DMS79 (cell line): ENCODE data around the gene C1orf159.
"Not testable (repeated sequence)": the region's sequence is repeated elsewhere in the genome, so short reads cannot be mapped to it uniquely, and the experiment has no call there.

ENCODE experiments used
- DNase-seq: peaks from one replicate; lab custom pipeline; 2025; lab: John Stamatoyannopoulos, UW

Gene C1orf159

GRCh38 chr1:1115786-1116700, at the start of gene C1orf159:
Gene C1orf159 (minus strand): TSS chr1:1116089. CDS start chr1:1091543, 24,546 bp downstream.
- peak; percentile 97 for DNase-seq

DNA sequence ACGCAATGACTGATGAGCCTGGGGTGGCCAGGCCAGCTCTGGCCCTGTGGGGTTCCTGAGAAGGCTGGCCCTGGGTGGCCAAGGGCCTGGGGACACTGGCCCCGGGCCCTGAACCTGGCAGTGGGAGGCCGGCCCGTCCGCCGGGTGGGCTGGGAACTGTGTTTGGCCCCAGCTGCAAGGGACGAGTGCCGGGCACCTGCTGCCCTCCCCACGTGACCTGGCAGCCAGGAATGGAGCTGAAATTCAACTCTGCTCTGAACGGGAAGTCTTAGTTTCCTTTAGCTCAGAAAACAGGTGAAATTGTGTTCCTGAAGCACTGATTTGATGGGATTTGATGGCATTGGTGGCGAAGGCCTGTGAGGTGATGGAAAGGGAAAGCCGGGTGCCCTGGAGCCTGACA, 49.6 kb upstream of the C1orf159 start:
- DNase-seq = peak; percentile 33

GRCh38 chr1:1164701-1165451, 49.0 kb upstream of the C1orf159 start:
- DNase-seq = no peak

- DNase-seq = no peak
These were observed 48.4 kb upstream of the C1orf159 start for GRCh38 chr1:1164361-1164700.

- no peak for DNase-seq
These were observed 47.7 kb upstream of the C1orf159 start for GRCh38 chr1:1163538-1164070.

- peak; percentile 97 for DNase-seq
These were observed 47.0 kb upstream of the C1orf159 start for GRCh38 chr1:1162597-1163537.

DNA sequence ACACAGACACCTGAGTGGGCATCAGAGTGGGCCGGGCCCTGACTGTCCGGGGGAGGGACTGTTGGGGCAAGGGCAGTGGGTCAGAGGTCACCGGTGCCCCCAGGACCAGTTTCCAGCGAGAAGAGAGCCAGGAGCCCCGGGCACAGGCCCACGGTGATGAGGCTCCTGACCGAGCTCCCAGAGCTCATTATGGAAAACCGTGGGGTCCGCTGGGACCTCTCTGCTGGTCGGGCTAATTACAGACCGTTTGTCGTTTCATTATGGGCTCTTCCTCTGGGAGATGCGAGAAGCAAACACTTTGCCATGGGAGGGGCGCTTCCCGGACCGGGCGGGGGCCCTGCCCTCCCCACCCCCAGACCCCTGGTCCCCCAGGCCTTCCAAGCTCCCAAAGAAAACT, 45.8 kb upstream of the C1orf159 start:
- no peak for DNase-seq

GRCh38 chr1:1161078-1161682, 45.3 kb upstream of the C1orf159 start:
- no peak for DNase-seq

GRCh38 chr1:1160281-1160930, 44.5 kb upstream of the C1orf159 start:
- DNase-seq = no peak

DNA sequence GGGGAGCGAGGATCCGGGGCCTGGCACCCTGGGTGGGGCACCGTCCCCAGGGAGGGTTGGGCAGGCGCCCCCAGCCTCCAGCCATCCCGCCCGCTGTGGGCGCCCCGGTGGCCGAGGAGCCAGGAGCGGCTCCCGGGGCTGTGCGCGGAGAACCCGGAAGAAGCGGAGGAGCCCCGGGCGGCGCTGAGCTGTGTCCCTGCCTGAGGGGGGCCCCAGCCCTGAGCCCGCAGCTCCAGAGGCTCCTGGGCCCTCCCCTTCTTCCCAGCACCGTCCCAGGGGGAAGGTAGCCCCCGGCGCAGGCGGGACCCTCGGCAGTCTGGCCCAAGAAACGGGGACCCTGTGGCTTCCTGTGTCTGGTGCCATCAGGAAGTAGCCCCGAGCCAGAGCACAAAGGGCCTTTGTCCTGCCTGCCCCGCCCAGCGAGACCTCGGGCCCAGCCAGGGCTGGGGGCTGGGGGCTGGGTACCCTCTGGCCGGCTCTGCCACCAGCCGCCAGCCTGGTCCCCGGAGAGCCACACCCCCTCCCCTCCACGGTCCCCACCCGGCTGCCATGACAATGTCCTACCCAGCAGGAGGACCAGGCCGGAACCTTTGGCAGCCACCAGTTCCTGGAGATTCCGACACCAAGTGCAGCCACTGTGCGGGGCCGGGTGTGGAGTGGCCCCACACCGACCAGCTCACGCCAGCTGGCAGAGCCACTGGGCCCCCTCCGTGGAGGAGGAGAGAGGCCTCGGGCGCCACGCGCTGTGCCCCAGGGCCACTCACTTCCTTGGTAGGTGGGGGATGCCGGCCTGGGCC, 42.2 kb upstream of the C1orf159 start:
- DNase-seq = no peak

DNA sequence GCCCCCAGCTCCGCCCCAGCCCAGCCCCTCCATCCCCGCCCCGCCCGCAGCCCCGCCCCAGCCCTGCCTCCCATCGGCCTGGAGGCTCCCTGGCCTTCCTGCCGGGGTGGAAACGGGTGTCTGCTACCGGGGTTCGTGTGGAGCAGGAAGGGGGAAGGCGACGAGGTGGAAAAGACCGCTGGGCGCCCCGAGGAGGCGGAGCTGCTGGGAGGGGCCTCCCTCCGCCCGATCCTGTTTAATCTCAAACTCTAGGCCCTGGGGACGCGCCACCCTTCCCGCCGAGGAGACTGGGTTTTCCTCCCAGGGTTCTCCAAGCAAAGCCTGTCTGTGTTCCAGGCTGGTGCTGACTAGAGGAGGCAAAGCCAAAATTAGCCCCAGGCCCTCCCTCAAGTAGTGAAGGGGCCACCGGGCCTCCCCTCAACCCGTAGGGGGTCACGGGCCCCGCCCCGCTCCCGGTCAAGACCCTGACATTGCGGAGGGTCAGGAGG, 41.6 kb upstream of the C1orf159 start:
- no peak for DNase-seq

- no peak for DNase-seq
These were observed 41.1 kb upstream of the C1orf159 start for GRCh38 chr1:1157033-1157365.

DNA sequence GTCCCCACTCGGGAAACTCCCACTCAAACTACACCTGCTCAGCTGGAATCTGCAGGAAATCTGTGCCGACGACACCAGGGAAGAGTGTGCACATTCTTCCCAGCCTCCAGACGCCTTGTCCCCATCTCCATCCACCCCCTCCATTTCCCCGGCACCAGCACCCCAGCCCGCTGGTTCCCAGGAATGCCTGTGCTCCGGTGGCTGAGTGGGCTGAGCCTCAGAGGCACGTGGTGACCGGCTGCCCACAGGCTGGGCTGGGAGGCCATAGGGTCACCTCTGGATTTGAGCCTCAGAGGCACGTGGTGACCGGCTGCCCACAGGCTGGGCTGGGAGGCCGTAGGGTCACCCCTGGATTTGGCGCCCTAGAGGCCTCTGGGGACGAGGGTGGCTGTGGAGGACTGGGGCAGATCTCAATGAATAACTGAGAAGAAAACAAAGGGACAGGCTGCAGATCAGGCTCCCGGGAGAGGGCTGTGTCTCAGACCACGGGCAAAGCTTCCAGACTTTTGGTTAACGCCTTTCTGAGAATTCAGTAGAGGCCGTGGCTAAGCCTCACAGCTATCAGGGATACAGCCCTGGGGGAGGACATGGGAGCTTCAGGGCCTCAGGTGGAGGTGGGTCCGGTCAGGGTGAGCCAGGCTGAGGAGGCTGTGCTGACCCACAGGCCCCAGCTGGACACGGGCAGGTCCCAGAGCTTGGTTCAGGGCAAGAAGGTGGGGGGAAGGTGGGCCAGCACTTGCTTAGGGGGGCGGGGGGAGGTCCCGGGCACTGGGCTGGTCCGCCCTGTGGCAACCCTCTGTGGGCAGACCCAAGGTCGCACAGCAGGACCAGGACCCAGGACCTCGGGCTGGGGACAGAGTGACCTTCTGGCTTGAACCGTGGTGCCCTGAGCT, 40.5 kb upstream of the C1orf159 start:
- no peak for DNase-seq

- DNase-seq = no peak
These were observed 39.4 kb upstream of the C1orf159 start for GRCh38 chr1:1155258-1155657.

- DNase-seq = no peak
These were observed 38.0 kb upstream of the C1orf159 start for GRCh38 chr1:1153874-1154273.

DNA sequence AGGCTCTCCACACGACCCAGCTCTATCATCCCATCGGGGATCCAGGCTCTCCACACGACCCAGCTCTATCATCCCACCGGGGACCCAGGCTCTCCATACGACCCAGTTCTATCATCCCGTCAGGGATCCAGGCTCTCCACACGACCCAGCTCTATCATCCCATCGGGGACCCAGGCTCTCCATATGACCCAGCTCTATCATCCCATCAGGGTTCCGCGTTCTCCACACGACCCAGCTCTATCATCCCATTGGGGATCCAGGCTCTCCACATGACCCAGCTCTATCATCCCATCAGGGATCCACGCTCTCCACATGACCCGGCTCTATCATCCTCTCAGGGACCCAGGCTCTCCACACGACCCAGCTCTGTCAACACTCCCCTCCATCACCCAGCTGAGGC, 37.3 kb upstream of the C1orf159 start:
- DNase-seq = not testable (repeated sequence)

- not testable (repeated sequence) for DNase-seq
These were observed 36.5 kb upstream of the C1orf159 start for GRCh38 chr1:1152431-1152830.

GRCh38 chr1:1151306-1151705, 35.4 kb upstream of the C1orf159 start:
- DNase-seq = no peak

GRCh38 chr1:1150100-1150499, 34.2 kb upstream of the C1orf159 start:
- DNase-seq = no peak
